HUES6 (cell line): ENCODE measurements around the gene DPEP1.

Source experiments
- H3K27ac ChIP-seq: 2 replicates; pipeline ENCODE4 v1.7.0; 2013; ENCODE audit warnings: low read depth, mild to moderate bottlenecking, low read length, inconsistent platforms
- H3K27me3 ChIP-seq: 2 replicates; pipeline ENCODE4 v1.6.1; 2013; ENCODE audit warnings: low read length; ENCODE audit not compliant: control insufficient read depth, insufficient read depth
- H3K36me3 ChIP-seq: 2 replicates; pipeline ENCODE4 v1.6.1; 2013; ENCODE audit warnings: low read length; ENCODE audit not compliant: control insufficient read depth, insufficient read depth
- H3K4me1 ChIP-seq: 2 replicates; pipeline ENCODE4 v1.6.1; 2013; ENCODE audit warnings: low read length; ENCODE audit not compliant: control insufficient read depth, insufficient read depth
- H3K4me3 ChIP-seq: 2 replicates; pipeline ENCODE4 v1.5.1; 2013; ENCODE audit warnings: low read depth, low read length
- H3K9ac ChIP-seq: one replicate; pipeline ENCODE4 v1.6.1; 2013; ENCODE audit warnings: mild to moderate bottlenecking, low read length
- H3K9me3 ChIP-seq: 2 replicates; pipeline ENCODE4 v1.6.1; 2013; ENCODE audit warnings: low read depth, low read length; ENCODE audit not compliant: control insufficient read depth, insufficient read depth

Gene DPEP1

GRCh38 chr16:89589241-89589926 lies 24.1 kb upstream of the DPEP1 start:
- Histone ChIP-seq H3K27ac (no peak overlapping the region), H3K9me3 (no peaks in the 10 kb centered on the region), H3K4me3 (no peak overlapping the region), H3K36me3 (peaks cover 3% of the 10 kb centered on the region; the same call in 1 of the 2 replicates), H3K27me3 (no peaks in the 10 kb centered on the region), H3K4me1 (no peaks in the 10 kb centered on the region), H3K9ac (no peak overlapping the region)

GRCh38 chr16:89593841-89594240 lies 19.6 kb upstream of the DPEP1 start:
- no peaks in the 10 kb centered on the region for H3K27me3 ChIP-seq
- no peaks in the 10 kb centered on the region for H3K9me3 ChIP-seq
- H3K4me1 ChIP-seq: no peaks in the 10 kb centered on the region
- H3K9ac ChIP-seq: no peak overlapping the region
- no peak overlapping the region for H3K27ac ChIP-seq
- no peak overlapping the region for H3K4me3 ChIP-seq
- H3K36me3 ChIP-seq: peaks cover 8% of the 10 kb centered on the region; the same call in 1 of the 2 replicates

- no peak overlapping the region for H3K4me3 ChIP-seq
- H3K4me1 ChIP-seq: peaks cover 5% of the 10 kb centered on the region; the same call in 1 of the 2 replicates
- no peaks in the 10 kb centered on the region for H3K27me3 ChIP-seq
- H3K36me3 ChIP-seq: peaks cover 4% of the 10 kb centered on the region; the same call in 1 of the 2 replicates
- H3K9ac ChIP-seq: no peak overlapping the region
- no peaks in the 10 kb centered on the region for H3K9me3 ChIP-seq
- H3K27ac ChIP-seq: no peak overlapping the region
Measured at GRCh38 chr16:89595330-89596060, 17.9 kb upstream of the DPEP1 start.

- no peaks in the 10 kb centered on the region for H3K9me3 ChIP-seq
- H3K9ac ChIP-seq: no peak overlapping the region
- no peak overlapping the region for H3K4me3 ChIP-seq
- H3K4me1 ChIP-seq: peaks cover 5% of the 10 kb centered on the region; the same call in 1 of the 2 replicates
- peaks cover 4% of the 10 kb centered on the region; the same call in 1 of the 2 replicates for H3K36me3 ChIP-seq
- no peaks in the 10 kb centered on the region for H3K27me3 ChIP-seq
- H3K27ac ChIP-seq: no peak overlapping the region
Measured at GRCh38 chr16:89596061-89596689, 17.3 kb upstream of the DPEP1 start.

- H3K4me3 ChIP-seq: no peak overlapping the region
- H3K36me3 ChIP-seq: peaks cover 4% of the 10 kb centered on the region; the same call in 1 of the 2 replicates
- H3K27me3 ChIP-seq: no peaks in the 10 kb centered on the region
- no peak overlapping the region for H3K9ac ChIP-seq
- peaks cover 8% of the 10 kb centered on the region; the same call in 1 of the 2 replicates for H3K4me1 ChIP-seq
- H3K27ac ChIP-seq: no peak overlapping the region
- H3K9me3 ChIP-seq: no peaks in the 10 kb centered on the region
Measured at GRCh38 chr16:89596957-89597649, 16.3 kb upstream of the DPEP1 start.

- peaks cover 18% of the 10 kb centered on the region; the same call in 1 of the 2 replicates for H3K4me1 ChIP-seq
- no peak overlapping the region for H3K4me3 ChIP-seq
- H3K27me3 ChIP-seq: no peaks in the 10 kb centered on the region
- H3K9ac ChIP-seq: no peak overlapping the region
- H3K9me3 ChIP-seq: no peaks in the 10 kb centered on the region
- H3K36me3 ChIP-seq: peaks cover 4% of the 10 kb centered on the region; the same call in 1 of the 2 replicates
- H3K27ac ChIP-seq: no peak overlapping the region
Measured at GRCh38 chr16:89598199-89598598, 15.2 kb upstream of the DPEP1 start.

GRCh38 chr16:89599451-89599858 lies 14.0 kb upstream of the DPEP1 start:
- Histone ChIP-seq H3K9me3 (no peaks in the 10 kb centered on the region), H3K27me3 (no peaks in the 10 kb centered on the region), H3K4me1 (peaks cover 18% of the 10 kb centered on the region; the same call in 1 of the 2 replicates), H3K27ac (no peak overlapping the region), H3K36me3 (peaks cover 4% of the 10 kb centered on the region; the same call in 1 of the 2 replicates), H3K4me3 (no peak overlapping the region), H3K9ac (no peak overlapping the region)

GRCh38 chr16:89599902-89600301 lies 13.5 kb upstream of the DPEP1 start:
- Histone ChIP-seq H3K27me3 (no peaks in the 10 kb centered on the region), H3K27ac (no peak overlapping the region), H3K4me1 (peaks cover 18% of the 10 kb centered on the region; the same call in 1 of the 2 replicates), H3K4me3 (no peak overlapping the region), H3K9ac (no peak overlapping the region), H3K36me3 (peaks cover 4% of the 10 kb centered on the region; the same call in 1 of the 2 replicates), H3K9me3 (no peaks in the 10 kb centered on the region)

- H3K27ac ChIP-seq: no peak overlapping the region
- no peak overlapping the region for H3K9ac ChIP-seq
- peaks cover 4% of the 10 kb centered on the region; the same call in 1 of the 2 replicates for H3K36me3 ChIP-seq
- no peaks in the 10 kb centered on the region for H3K27me3 ChIP-seq
- no peaks in the 10 kb centered on the region for H3K9me3 ChIP-seq
- H3K4me3 ChIP-seq: no peak overlapping the region
- H3K4me1 ChIP-seq: peaks cover 18% of the 10 kb centered on the region; the same call in 1 of the 2 replicates
Measured at GRCh38 chr16:89600427-89600826, 13.0 kb upstream of the DPEP1 start.

- Histone ChIP-seq H3K27me3 (no peaks in the 10 kb centered on the region), H3K4me1 (peaks cover 18% of the 10 kb centered on the region; the same call in 1 of the 2 replicates), H3K27ac (no peak overlapping the region), H3K4me3 (no peak overlapping the region), H3K36me3 (peaks cover under 1% of the 10 kb centered on the region; the same call in 1 of the 2 replicates), H3K9ac (no peak overlapping the region), H3K9me3 (no peaks in the 10 kb centered on the region)
Measured at GRCh38 chr16:89600956-89601355, 12.5 kb upstream of the DPEP1 start.
